Cardiac muscle cell (in vitro differentiated cells and primary cell): Measurements from ENCODE around the gene FAXDC2. TPM values are rescaled to one million over a fixed set of nuclear protein-coding genes. Genes with fewer than 3 reads are reported as not detected.

Experiments used
- DNase-seq, 2 donors: peaks; one replicate each; pipeline versions ENCODE4 v3.0.0 to v3.0.0-alpha.2; 2010 to 2017; ENCODE audit warnings: low read depth in 1 of 2, low spot score in 1 of 2
- H3K27ac ChIP-seq: fragments of 200-600 bp; sonication (generic); 2 replicates; pipeline ENCODE4 v1.5.1; 2016
- H3K27me3 ChIP-seq: fragments of 200-600 bp; sonication (generic); 2 replicates; pipeline ENCODE4 v1.6.0; 2016; ENCODE audit warnings: control low read depth
- H3K36me3 ChIP-seq: fragments of 200-600 bp; sonication (generic); 2 replicates; pipeline ENCODE4 v1.5.1; 2016; ENCODE audit warnings: control low read depth
- H3K4me1 ChIP-seq: fragments of 200-600 bp; sonication (generic); 2 replicates; pipeline ENCODE4 v1.8.1; 2017; ENCODE audit warnings: low read depth, mild to moderate bottlenecking, mixed run types
- H3K4me3 ChIP-seq: fragments of 200-600 bp; sonication (generic); 2 replicates; pipeline ENCODE4 v1.5.1; 2016; ENCODE audit warnings: mild to moderate bottlenecking
- H3K9me3 ChIP-seq: fragments of 200-600 bp; sonication (generic); 2 replicates; pipeline ENCODE4 v1.5.1; 2017; ENCODE audit warnings: low read depth, mild to moderate bottlenecking, control low read depth
- polyA plus RNA-seq: library from polyadenylated mRNA; unstranded; fragments of >200 nt; fragmentation: Nextera tagmentation; extraction: Ambion mirVana; gene quantifications from 2 replicates; pipeline ENCODE4 v1.2.1, GENCODE V29; 2016
- total RNA-seq: library from RNA; depleted of rRNA; stranded (reverse); fragments of >200 nt; gene quantifications from 2 replicates; pipeline ENCODE4 v1.2.3, GENCODE V29; 2016
- TF ChIP-seq, protein P1 (sequence below): IDR thresholded peaks from 2 replicates; pipeline ENCODE4 v1.5.1; 2012; ENCODE audit warnings: low read depth, mild to moderate bottlenecking, low read length

FAXDC2 gene
- total and polyA plus RNA-seq, 2 experiments from 2014 or later: 25.1 to 39.4 TPM

DNA sequence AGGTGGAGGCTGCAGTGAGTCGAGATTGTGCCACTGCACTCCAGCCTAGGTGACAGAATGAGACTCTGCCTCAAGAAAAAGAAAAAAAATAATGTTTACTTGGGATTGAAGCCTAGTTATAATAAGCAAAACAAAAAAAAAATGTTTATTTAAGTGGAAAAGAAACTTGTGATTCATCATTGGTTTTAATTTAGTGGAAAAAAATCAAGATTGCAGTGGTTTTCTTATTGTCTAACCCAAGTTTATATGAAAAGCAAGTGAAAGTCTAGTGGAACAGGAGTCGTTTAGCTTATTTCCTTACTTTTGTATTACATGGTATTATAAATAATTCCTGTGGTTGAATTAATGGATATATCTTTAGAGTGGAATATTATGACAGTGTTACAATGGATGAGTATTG is 16.4 kb upstream of the FAXDC2 start:
- H3K27me3 ChIP-seq: no peaks in the 10 kb centered on the region
- no peak overlapping the region for H3K4me3 ChIP-seq
- TF ChIP-seq, protein P1, sequence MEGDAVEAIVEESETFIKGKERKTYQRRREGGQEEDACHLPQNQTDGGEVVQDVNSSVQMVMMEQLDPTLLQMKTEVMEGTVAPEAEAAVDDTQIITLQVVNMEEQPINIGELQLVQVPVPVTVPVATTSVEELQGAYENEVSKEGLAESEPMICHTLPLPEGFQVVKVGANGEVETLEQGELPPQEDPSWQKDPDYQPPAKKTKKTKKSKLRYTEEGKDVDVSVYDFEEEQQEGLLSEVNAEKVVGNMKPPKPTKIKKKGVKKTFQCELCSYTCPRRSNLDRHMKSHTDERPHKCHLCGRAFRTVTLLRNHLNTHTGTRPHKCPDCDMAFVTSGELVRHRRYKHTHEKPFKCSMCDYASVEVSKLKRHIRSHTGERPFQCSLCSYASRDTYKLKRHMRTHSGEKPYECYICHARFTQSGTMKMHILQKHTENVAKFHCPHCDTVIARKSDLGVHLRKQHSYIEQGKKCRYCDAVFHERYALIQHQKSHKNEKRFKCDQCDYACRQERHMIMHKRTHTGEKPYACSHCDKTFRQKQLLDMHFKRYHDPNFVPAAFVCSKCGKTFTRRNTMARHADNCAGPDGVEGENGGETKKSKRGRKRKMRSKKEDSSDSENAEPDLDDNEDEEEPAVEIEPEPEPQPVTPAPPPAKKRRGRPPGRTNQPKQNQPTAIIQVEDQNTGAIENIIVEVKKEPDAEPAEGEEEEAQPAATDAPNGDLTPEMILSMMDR: no peak
- no peaks in the 10 kb centered on the region for H3K9me3 ChIP-seq
- H3K4me1 ChIP-seq: no peaks in the 10 kb centered on the region
- H3K27ac ChIP-seq: no peak overlapping the region
- H3K36me3 ChIP-seq: peaks cover 20% of the 10 kb centered on the region
- DNase-seq: no peak

DNA sequence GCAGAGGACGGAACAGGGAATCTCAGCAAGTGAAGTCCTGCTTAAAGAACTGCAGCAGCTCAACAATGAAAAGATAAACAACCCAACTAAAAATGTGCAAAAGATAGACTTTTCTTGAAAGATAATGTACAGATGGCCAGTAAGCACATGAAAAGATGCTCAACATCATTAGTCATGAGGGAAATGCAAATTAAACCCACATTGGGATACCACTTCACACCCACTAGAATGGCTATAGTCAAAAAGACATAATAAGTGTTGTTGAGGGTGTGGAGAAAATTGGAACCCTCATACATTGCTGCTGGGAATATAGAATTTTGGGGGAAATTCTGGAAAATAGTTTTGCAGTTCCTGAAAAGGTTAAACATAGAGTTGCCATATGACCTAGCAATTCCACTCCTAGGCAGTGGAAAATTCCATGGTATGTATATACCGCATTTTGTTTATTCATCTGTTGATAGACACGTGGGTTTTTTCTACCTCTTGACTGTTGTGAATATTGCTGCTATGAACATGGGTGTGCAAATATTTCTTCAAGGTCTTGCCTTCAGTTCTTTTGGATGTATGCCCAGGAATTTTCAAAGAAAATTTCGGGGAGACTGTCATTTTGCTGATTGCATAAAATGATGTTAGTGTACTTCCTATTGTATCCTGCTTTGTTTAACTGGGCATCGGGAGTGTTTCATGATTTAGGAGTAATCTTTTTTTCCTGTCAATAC is 15.2 kb upstream of the FAXDC2 start:
- Histone ChIP-seq H3K27me3 (no peaks in the 10 kb centered on the region), H3K4me3 (no peak overlapping the region), H3K9me3 (no peaks in the 10 kb centered on the region), H3K27ac (no peak overlapping the region), H3K4me1 (no peaks in the 10 kb centered on the region), H3K36me3 (peaks cover 14% of the 10 kb centered on the region)
- TF ChIP-seq, protein P1: no peak
- DNase-seq: peak in 1 of 2 donors; percentile 15

DNA sequence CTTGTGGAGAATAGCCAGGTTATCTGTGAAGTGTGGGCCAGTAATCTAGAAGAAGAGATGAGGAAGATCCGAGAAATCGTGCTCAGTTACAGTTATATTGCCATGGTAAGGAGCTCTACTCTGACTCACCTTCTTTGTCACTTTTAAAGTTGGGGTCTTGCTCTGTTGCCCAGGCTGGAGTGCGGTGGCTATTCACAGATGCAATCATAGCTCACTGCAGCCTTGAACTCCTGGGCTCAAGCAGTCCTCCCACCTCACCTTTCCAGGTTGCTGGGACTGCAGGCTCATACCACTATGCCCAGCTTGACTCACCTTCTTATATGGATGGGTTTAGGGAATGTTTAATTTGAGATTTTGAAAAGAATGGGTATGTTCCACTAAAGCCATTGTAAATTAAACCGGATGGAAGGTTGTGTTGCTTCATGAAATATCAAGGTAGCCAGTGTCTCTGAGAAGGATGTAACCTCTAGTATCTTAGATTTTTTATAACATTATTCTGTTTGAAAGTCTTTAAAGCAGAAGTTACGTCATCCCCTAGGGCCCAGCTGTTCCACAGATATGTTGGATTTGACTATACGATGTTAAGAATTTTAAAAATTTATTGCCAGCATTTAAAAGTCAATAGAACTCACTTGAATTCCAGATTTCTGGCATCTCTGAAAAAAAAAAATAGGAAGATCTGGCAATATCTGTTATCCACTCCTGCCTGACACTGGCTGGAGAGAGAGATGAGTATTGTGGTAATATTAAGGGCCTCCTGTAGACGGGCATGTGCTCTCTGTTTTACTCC is 13.1 kb upstream of the FAXDC2 start:
- no peak overlapping the region for H3K27ac ChIP-seq
- TF ChIP-seq, protein P1: no peak
- H3K4me1 ChIP-seq: no peaks in the 10 kb centered on the region
- H3K4me3 ChIP-seq: no peak overlapping the region
- no peaks in the 10 kb centered on the region for H3K27me3 ChIP-seq
- no peak for DNase-seq
- H3K36me3 ChIP-seq: peaks cover 14% of the 10 kb centered on the region
- H3K9me3 ChIP-seq: no peaks in the 10 kb centered on the region

DNA sequence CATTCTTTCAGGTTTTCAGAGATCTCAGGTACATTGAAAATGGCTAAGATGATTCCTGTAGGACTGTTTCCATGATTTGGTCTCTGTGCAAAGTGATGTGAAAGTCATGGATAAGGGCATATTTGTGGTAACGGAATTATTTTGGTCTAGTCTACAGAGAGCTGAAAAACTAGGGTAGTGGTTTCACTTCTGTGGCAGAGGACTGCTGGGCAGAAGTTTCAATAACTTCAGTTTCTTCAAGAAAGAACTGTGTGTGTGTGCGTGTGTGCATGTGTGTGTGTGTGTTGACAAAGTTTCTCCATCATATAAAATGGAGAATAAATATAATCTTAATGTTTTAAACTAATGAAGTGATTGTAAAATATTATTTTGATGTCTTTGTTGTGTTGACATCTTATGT is 12.4 kb upstream of the FAXDC2 start:
- peak in 1 of 2 donors; percentile 23 for DNase-seq
- no peak overlapping the region for H3K27ac ChIP-seq

DNA sequence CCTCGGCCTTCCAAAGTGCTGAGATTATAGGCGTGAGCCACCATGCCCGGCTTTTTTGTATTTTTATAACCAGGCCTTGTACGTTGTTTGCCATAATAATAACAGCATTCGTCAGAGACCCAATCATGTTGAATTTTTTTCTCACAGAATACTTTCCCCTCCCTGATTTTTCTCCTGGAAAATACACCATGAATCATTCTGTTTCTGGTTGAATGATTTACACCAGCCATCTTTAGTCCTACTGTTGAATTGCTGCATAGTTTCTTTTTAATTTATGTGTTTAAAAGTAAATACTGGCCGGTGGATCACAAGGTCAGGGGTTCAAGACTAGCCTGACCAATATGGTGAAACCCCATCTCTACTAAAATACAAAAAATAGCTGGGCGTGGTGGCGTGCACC is 11.5 kb upstream of the FAXDC2 start:
- TF ChIP-seq, protein P1: no peak
- Histone ChIP-seq H3K4me1 (peaks cover 1% of the 10 kb centered on the region), H3K9me3 (no peaks in the 10 kb centered on the region), H3K27ac (no peak overlapping the region), H3K27me3 (no peaks in the 10 kb centered on the region), H3K4me3 (no peak overlapping the region), H3K36me3 (peaks cover 12% of the 10 kb centered on the region)
- DNase-seq: no peak

More for the DNA sequence above, 12.4 kb upstream of the FAXDC2 start:
- no peak overlapping the region for H3K4me3 ChIP-seq
- H3K4me1 ChIP-seq: no peaks in the 10 kb centered on the region
- TF ChIP-seq, protein P1: no peak
- H3K27me3 ChIP-seq: no peaks in the 10 kb centered on the region
- peaks cover 14% of the 10 kb centered on the region for H3K36me3 ChIP-seq
- no peaks in the 10 kb centered on the region for H3K9me3 ChIP-seq
